C1 segment of cervical spinal cord (tissue), 14 donors: ENCODE data around the gene HECTD3.
"Not testable (repeated sequence)": the region's sequence is repeated elsewhere in the genome, so short reads cannot be mapped to it uniquely, and the experiment has no call there.

Experiments
- DNase-seq, 14 donors: peaks; one replicate each; lab custom pipeline; 2025; lab: John Stamatoyannopoulos, UW

Gene HECTD3

GRCh38 chr1:44994309-44994898 is 16.7 kb downstream of the HECTD3 start:
- DNase-seq = no peak

- no peak for DNase-seq
These were observed 22.5 kb downstream of the HECTD3 start for GRCh38 chr1:44988531-44989156.

GRCh38 chr1:44985747-44986359 is 25.3 kb downstream of the HECTD3 start:
- no peak for DNase-seq

GRCh38 chr1:44977372-44977771 is 33.8 kb downstream of the HECTD3 start:
- not testable (repeated sequence) for DNase-seq

- DNase-seq = no peak
These were observed 34.9 kb downstream of the HECTD3 start for GRCh38 chr1:44976252-44976651.

- DNase-seq = no peak
These were observed 37.5 kb downstream of the HECTD3 start for GRCh38 chr1:44973645-44974044.

GRCh38 chr1:44970317-44970716 is 40.8 kb downstream of the HECTD3 start:
- DNase-seq = no peak

GRCh38 chr1:44964396-44964795 is 46.7 kb downstream of the HECTD3 start:
- DNase-seq = no peak

- no peak for DNase-seq
These were observed 48.4 kb downstream of the HECTD3 start for GRCh38 chr1:44962729-44963128.

GRCh38 chr1:44962022-44962421 is 49.1 kb downstream of the HECTD3 start:
- DNase-seq = not testable (repeated sequence)

GRCh38 chr1:44957566-44957965 is 53.6 kb downstream of the HECTD3 start:
- DNase-seq = not testable (repeated sequence)

GRCh38 chr1:44956077-44956476 is 55.0 kb downstream of the HECTD3 start:
- not testable (repeated sequence) for DNase-seq
